Measurements from ENCODE around the gene ZNF300. TPM values are rescaled to one million over a fixed set of nuclear protein-coding genes. Genes with fewer than 3 reads are reported as not detected.

Gene ZNF300
- total and polyA plus RNA-seq, 3 donors (not counting 1 experiment from before 2014, with no cell fraction given), result 3.0 to 6.4 (median 5.7) TPM

Other genes starting within 250 kb of the ZNF300 start
- not detected for gene MYOZ3, start 243.7 kb downstream of the ZNF300 start, total RNA-seq
- gene MYOZ3, start 243.7 kb downstream of the ZNF300 start, polyA plus RNA-seq, result not detected
- gene RBM22, start 203.9 kb downstream of the ZNF300 start, total RNA-seq, result 10 to 100 TPM; 28.5 to 34.7 TPM
- 39.8 TPM for gene RBM22, start 203.9 kb downstream of the ZNF300 start, polyA plus RNA-seq
- gene DCTN4, start 146.0 kb downstream of the ZNF300 start, total RNA-seq, result 10 to 100 TPM; 64.7 to 70.9 TPM
- gene DCTN4, start 146.0 kb downstream of the ZNF300 start, polyA plus RNA-seq, result 41.8 TPM
- gene SMIM3, start 126.2 kb downstream of the ZNF300 start, total RNA-seq, result 10 to 100 TPM; 17.5 to 24.3 TPM
- 62.5 TPM for gene SMIM3, start 126.2 kb downstream of the ZNF300 start, polyA plus RNA-seq
- under 1 TPM in 1 of 2 donors, not detected in 1; 0.17 TPM for gene IRGM, start 58.5 kb downstream of the ZNF300 start, total RNA-seq
- gene IRGM, start 58.5 kb downstream of the ZNF300 start, polyA plus RNA-seq, result 0.03 TPM
- gene GPX3, start 115.6 kb upstream of the ZNF300 start, total RNA-seq, result 1 to 10 TPM in 1 of 2 donors, not detected in 1; 2.7 TPM
- 2.5 TPM for gene GPX3, start 115.6 kb upstream of the ZNF300 start, polyA plus RNA-seq
- gene TNIP1, start 176.1 kb upstream of the ZNF300 start, total RNA-seq, result 100 to 1,000 TPM in 1 of 2 donors, 10 to 100 TPM in 1; 74.3 to 247 TPM
- gene TNIP1, start 176.1 kb upstream of the ZNF300 start, polyA plus RNA-seq, result 118 TPM